Vagina (tissue), 2 donors: ENCODE results near the gene KDM4C.

ENCODE experiments used
- CTCF ChIP-seq, 3 experiments: fragments of 450-650 bp in 2 of 3; fragments of 200-600 bp in 1 of 3; sonication (generic) in 1 of 3; IDR thresholded peaks; one replicate each; pipeline ENCODE4 v1.5.1; 2017 to 2019; ENCODE audit warnings: antibody characterized with exemption in 3 of 3, mild to moderate bottlenecking in 2 of 3, moderate library complexity in 2 of 3
- POLR2A ChIP-seq, 2 donors: fragments of 450-650 bp; IDR thresholded peaks; one replicate each; pipeline ENCODE4 v1.6.1; 2017; ENCODE audit warnings: antibody characterized with exemption in 2 of 2, mild to moderate bottlenecking in 2 of 2, moderate library complexity in 2 of 2
- POLR2AphosphoS5 ChIP-seq, 2 donors: sonication (generic); formaldehyde crosslinking; IDR thresholded peaks; one replicate each; pipeline ENCODE4 v1.9.0; 2017; ENCODE audit warnings: antibody characterized with exemption in 2 of 2, mild to moderate bottlenecking in 2 of 2, low read depth in 1 of 2; ENCODE audit not compliant: insufficient read depth in 1 of 2

- TF ChIP-seq CTCF (IDR thresholded peaks at IDR 0.05) (no peak), POLR2A (IDR thresholded peaks at IDR 0.05) (no peak), POLR2AphosphoS5 (IDR thresholded peaks at IDR 0.05; ENCODE audit: insufficient read depth in 1 of 2, low read depth in 1 of 2) (no peak)
These were observed 181.1 kb downstream of the KDM4C start for GRCh38 chr9:6938873-6939272.
